Sciatic nerve (tissue), 2 donors: Measurements from ENCODE around the gene GLI3. TPM values are rescaled to one million over a fixed set of nuclear protein-coding genes. Genes with fewer than 3 reads are reported as not detected.
A peak's percentile ranks its signal among the peaks of the same experiment; 100 is the strongest.

Experiments used
- ATAC-seq: fragments of 200-7000 bp; cut with Tn5 transposase; one replicate; pipeline ENCODE4 v1.9.1; 2020; ENCODE audit warnings: mild to moderate bottlenecking, moderate library complexity
- DNase-seq: peaks from one replicate; pipeline ENCODE4 v3.0.0-alpha.2; 2020; ENCODE audit warnings: low spot score
- intact Hi-C: fragments of 100-400 bp; cut with DNase I; formaldehyde crosslinking; loops from one replicate; pipeline ENCODE4 v1.14.2; 2022
- total RNA-seq: library from RNA; stranded (reverse); fragmentation: NEBNext Ultra II Directional; extraction: Animal tissue kit (Norgen Biotek cat#: 25700); gene quantifications from one replicate; pipeline ENCODE4 v1.2.1, GENCODE V29; 2021
- donor health status: DM: no; HTN: no; CAD: no.
- donor health status: DM: no; HTN: no; CAD: no.

The GLI3 gene
- total RNA-seq, 1 donor from 2014 or later = 33.8 TPM

DNA sequence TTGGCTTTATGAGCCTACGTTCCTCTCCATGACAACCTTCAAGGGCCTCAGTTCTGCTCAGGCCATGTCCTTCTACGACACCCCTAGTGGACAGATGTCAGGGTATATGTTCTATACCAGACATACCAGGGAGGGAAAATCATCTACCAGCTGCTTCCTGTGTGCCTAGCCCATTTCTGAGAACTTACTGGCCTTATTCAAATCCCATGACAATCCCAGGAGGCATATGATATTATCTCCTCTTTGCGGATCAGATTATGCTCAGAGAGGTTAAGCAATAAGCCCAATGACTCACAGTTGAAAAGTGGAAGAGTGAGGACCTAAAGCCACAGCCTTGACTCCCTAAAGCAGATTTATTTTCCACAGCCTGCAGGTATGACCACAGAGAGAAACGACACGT lies 139.3 kb downstream of the GLI3 start:
- DNase-seq (no peak), ATAC-seq (peak; percentile 40)
- intact Hi-C loops = no loop called here

DNA sequence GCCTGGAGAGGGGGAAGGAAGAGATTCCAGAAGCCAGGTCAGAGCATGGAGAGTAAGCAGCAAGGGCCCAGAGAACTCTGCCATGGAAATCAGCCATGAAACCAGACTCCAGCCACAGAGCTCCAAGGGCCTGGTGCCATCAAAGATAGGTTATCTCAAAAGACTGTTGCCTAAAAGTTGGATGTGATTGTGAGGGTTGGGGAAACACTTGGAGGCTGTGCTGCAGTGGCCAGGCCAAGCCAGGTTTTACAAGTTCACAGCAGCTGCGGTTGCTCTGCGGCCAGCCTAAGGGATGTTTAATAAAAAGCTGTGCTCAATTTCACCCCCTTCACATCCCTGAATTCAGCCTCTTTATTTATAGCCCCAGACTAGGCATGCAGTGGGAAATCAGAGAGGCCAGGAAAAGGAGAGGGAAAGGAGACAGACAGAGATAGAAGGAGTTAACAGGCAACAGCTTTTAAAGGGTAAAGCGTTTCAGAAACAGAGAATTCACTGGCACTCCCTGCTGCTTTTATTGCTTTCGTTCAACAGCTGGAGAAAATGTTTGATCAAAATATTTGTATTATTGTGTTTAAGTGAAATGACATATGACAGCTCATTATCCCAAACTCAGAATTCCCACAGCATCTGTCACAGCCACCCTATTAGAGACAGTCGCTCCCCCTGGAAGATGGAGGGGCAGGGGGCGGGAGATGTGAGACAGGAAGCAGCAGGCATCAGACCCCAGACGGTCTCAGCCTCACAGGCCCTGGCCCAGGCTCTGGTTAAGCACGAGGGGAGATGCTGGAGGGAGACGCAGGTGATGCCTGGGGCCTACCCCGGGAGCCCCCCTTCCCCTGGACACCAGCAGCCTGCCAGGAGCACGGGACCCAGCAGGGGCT lies 140.1 kb downstream of the GLI3 start:
- DNase-seq = no peak
- intact Hi-C loops = no loop called here
- ATAC-seq = peak; percentile 65

DNA sequence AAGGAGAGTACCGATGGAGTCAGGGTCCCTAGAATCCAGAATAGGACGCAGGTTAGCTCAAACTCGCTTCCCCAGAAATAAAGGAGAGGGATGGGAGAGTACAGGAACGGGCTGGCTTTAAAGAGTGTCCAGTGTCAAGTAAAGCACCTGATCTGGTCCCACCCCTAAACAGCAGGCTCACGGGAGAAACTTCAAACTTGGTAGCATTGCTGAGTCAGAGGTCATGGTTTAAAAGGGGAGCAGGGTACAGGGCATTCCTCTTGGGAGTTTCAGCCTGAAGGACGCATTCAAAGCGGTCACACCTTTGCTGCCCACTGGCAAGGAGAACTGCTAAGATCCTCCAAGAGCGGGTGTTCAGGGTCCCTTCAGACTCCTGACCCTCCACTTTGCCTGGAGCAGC lies 140.7 kb downstream of the GLI3 start:
- DNase-seq (no peak), ATAC-seq (peak; percentile 33)
- intact Hi-C loops = no loop called here

- ATAC-seq (no peak), DNase-seq (no peak)
- intact Hi-C loops = no loop called here
These were observed 141.2 kb downstream of the GLI3 start for GRCh38 chr7:42095791-42096190.

GRCh38 chr7:42093349-42093905 lies 143.6 kb downstream of the GLI3 start:
- no peak for DNase-seq
- no peak for ATAC-seq
- intact Hi-C loops = no loop called here

GRCh38 chr7:42091461-42092291 lies 145.3 kb downstream of the GLI3 start:
- ATAC-seq (peak; percentile 14), DNase-seq (no peak)
- intact Hi-C loops = no loop called here

DNA sequence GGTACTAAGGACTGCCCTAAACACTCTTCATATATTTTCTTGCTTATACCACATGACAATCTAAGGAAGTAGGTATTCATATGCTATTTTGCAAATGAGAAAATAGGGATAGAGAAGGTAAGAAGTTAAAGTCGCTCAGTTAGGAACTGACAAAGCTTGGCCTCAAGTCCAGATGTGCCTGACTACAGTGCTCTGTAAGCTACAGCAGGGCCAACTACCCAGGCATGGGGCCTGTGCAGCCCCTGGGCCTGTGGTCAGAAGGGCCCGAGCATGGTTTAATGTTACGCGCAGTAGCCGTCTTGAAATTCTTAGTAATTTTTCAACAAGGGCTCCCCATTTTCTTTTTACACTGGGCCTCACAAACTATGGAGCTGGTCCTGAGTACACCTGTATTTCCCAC lies 146.2 kb downstream of the GLI3 start:
- intact Hi-C loops = no loop called here
- ATAC-seq = no peak
- DNase-seq = no peak

- ATAC-seq (no peak), DNase-seq (no peak)
- intact Hi-C loops = no loop called here
These were observed 147.0 kb downstream of the GLI3 start for GRCh38 chr7:42090056-42090455.

DNA sequence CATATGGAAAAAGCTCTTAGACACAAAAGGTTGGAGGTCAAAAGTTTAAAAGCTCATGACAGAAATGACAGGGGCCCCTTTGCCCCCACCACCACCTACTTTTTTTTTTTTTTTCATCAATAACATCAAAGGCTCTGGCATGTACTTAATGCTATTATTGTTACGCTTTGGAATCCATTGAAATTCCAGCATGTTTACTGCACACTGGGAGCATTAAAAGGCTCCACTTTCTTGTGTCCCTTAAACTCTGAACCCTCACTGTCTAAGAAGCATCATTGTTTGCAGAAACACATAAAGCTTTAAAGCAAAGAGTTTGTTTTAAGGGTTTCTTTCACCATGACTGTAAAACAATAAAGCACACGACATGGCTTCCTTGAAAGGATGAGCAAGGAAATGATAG lies 149.4 kb downstream of the GLI3 start:
- intact Hi-C loops = no loop called here
- DNase-seq (no peak), ATAC-seq (no peak)

- no peak for DNase-seq
- peak; percentile 52 for ATAC-seq
- intact Hi-C loops = no loop called here
These were observed 151.5 kb downstream of the GLI3 start for GRCh38 chr7:42085531-42085930.

- ATAC-seq (no peak), DNase-seq (no peak)
- intact Hi-C loops = no loop called here
These were observed 152.7 kb downstream of the GLI3 start for GRCh38 chr7:42084263-42084662.

DNA sequence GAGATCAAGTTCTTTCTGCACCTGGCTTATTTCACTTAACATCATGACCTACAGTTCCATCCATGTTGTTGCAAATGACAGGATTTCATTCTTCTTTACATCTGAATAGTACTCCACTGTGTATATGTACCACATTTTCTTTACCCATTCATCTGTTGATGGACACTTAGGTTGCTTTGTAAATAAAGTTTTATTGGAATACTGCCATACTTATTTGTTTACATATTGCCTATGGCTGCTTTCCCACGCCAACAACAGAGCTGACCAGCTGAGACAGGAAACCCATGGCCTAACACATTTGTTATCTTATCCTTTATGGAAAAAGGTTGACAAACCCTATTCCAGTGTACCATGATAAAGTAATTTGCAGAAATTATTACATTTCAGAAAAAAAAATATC lies 153.7 kb downstream of the GLI3 start:
- ATAC-seq (no peak), DNase-seq (no peak)
- intact Hi-C loops = no loop called here

DNA sequence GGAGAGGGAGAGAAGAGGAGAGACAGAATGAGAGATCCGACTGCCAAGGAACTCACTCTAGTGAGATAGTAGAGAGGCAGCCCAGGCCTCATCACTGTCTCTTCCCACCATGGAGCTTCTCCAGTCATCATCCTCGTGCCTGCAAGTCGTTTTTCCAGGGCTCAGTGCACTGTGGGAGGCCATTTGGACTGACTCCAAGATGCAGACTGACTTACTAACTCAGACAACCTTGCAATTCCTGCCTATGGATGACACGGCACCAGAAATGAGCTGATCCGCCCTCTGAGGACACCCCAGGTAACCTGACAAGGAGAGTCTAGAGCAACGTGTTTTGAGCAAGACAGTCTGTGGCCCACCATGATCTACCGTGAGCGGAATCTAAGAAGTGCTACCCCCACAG lies 154.9 kb downstream of the GLI3 start:
- ATAC-seq (no peak), DNase-seq (no peak)
- intact Hi-C loops = no loop called here

DNA sequence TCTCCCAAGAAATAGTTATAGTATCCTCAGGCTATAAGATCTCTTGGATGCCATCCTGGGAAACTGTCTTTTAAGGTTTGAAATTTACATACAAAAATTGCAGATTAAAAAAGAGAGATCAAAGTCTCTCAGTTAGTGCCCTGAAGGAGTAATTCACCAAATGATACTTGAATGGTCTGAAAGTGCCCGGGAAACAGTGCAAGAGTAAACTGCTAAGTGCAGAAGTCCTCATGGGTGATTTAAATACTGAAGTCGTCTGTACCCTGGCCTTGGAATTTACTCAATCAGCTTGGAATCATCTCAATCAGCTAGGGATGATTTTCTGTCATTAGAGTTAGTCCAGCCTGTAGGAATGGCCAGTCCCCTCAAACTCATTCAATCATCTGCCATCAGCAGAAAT lies 155.3 kb downstream of the GLI3 start:
- intact Hi-C loops = no loop called here
- DNase-seq (no peak), ATAC-seq (no peak)

DNA sequence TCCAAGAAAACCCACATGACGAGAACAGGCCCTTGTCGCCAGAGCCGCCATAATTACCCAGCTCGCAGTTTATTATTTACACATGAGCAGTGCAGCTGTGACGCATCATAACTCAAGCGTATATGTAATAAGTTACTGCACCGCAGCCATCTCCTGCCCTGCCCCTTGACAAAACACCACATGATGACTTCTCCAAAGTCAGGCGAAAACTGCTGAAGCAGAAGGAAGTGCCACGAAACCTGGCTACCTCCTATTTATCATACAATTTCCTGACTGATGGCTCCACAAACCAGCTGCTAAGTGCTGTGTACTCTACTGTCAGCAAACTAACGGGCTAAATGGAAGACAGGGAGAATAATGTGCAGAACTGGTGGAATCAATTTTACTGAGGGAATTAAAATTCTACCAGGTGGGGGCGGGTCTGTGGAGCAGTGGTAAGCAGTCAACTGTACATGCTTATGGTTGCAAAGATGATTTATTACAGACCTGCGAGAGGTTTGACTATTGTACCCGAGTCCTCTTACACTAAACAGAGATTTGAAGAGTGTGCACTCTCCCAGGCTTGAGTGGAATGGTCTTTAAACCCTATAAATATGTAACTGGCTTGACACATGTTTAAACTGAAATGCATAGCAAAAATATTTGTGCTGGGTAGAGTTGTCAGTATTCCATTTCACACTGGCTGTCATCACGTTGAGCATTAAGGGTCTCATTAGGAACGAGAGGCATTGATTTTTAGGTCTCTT lies 156.0 kb downstream of the GLI3 start:
- intact Hi-C loops = no loop called here
- ATAC-seq = no peak
- DNase-seq = no peak

DNA sequence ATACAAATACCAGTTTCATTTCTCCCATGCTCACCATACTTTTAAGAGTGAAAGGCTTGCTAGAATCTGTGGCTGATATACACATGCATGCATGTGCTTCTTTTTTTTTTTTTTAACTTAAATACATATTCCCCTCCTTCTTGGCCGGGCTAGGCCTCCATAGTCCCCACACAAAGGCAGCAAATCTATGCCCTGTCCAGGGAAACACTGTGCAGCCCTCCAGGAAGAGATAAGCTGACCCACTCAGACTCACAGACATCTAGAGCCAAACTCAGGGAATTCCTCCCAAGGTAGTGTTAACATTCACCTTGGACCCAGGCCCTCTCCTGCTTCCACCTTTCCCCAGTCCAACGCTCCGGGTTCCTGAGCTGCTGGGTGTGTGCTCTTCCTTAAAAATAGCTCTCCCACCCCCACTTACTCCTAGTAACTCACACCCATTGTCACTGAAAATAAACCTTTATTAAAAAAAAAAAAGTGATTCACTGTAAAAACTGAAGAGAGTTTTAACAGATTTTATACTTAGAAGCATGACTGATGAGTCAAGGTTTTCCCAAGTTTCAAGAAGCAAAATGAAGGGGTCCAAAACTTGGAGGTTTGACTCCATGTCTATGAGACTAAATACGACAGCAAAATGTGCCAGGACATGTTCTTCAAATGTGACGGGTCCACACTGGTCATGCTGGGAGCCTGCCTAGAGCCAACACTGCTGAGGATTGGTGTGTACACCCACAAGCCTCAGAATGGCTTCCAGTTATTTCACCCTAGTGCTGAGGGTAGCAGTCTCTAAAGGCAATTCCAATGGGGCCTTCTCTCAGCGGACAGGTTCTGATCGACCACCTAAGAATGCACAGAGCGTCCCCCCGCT lies 159.5 kb downstream of the GLI3 start:
- intact Hi-C loops = no loop called here
- DNase-seq (no peak), ATAC-seq (no peak)

GRCh38 chr7:42076870-42077269 lies 160.1 kb downstream of the GLI3 start:
- no peak for DNase-seq
- intact Hi-C loops = no loop called here
- ATAC-seq = no peak

- DNase-seq (no peak), ATAC-seq (no peak)
- intact Hi-C loops = no loop called here
These were observed 161.6 kb downstream of the GLI3 start for GRCh38 chr7:42075418-42075817.
